HEK293 (cell line): ENCODE data around the gene NT5M.

ENCODE experiments used
- PRDM1 ChIP-seq: fragments of 450-650 bp; formaldehyde crosslinking; IDR thresholded peaks from 2 replicates; pipeline ENCODE4; 2016; ENCODE audit warnings: missing biosample characterization, missing genetic modification characterization
- PRDM4 ChIP-seq: fragments of 450-650 bp; formaldehyde crosslinking; IDR thresholded peaks from 2 replicates; pipeline ENCODE4 v1.5.1; 2017; ENCODE audit warnings: missing biosample characterization, missing genetic modification characterization

GRCh38 chr17:17315142-17315821, 12.1 kb downstream of the NT5M start:
- TF ChIP-seq PRDM1 (tag by site-specific recombination) (no peak), PRDM4 (tag by site-specific recombination) (no peak)
